Measurements from ENCODE around the gene ARHGAP5.

The ARHGAP5 gene, protein sequence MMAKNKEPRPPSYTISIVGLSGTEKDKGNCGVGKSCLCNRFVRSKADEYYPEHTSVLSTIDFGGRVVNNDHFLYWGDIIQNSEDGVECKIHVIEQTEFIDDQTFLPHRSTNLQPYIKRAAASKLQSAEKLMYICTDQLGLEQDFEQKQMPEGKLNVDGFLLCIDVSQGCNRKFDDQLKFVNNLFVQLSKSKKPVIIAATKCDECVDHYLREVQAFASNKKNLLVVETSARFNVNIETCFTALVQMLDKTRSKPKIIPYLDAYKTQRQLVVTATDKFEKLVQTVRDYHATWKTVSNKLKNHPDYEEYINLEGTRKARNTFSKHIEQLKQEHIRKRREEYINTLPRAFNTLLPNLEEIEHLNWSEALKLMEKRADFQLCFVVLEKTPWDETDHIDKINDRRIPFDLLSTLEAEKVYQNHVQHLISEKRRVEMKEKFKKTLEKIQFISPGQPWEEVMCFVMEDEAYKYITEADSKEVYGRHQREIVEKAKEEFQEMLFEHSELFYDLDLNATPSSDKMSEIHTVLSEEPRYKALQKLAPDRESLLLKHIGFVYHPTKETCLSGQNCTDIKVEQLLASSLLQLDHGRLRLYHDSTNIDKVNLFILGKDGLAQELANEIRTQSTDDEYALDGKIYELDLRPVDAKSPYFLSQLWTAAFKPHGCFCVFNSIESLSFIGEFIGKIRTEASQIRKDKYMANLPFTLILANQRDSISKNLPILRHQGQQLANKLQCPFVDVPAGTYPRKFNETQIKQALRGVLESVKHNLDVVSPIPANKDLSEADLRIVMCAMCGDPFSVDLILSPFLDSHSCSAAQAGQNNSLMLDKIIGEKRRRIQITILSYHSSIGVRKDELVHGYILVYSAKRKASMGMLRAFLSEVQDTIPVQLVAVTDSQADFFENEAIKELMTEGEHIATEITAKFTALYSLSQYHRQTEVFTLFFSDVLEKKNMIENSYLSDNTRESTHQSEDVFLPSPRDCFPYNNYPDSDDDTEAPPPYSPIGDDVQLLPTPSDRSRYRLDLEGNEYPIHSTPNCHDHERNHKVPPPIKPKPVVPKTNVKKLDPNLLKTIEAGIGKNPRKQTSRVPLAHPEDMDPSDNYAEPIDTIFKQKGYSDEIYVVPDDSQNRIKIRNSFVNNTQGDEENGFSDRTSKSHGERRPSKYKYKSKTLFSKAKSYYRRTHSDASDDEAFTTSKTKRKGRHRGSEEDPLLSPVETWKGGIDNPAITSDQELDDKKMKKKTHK (N-terminal part only)

GRCh38 chr14:32077081-32078022 is at the start of gene ARHGAP5:
TSS of gene ARHGAP5 (plus strand) at chr14:32077304. CDS start at chr14:32090670, 13,366 bp downstream.
- DNase-seq: peak; percentile 56

GRCh38 chr14:32028599-32028998 is 48.5 kb upstream of the ARHGAP5 start:
- DNase-seq: no peak

DNA sequence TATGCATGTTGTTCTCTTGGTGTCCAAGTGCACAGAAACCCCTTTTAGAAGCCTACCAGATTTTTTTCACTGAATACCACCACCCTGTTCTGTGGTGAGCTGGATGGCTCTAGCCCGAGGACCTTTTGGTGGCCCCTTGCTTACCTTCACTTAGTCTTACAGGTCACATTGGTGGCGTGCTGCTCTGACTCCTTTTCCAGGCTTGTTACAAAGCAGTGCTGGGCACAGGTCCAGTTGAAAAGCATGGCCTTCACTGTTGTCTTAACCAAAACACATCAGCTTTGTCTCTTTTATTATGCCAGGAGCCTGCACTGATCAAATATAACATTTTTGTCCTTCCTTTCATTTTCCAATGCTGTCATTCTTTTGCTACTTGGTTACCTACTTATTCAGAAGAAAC is 43.6 kb upstream of the ARHGAP5 start:
- no peak for DNase-seq

- no peak for DNase-seq
These were observed 38.2 kb upstream of the ARHGAP5 start for GRCh38 chr14:32038876-32039275.

- DNase-seq: no peak
These were observed 37.6 kb upstream of the ARHGAP5 start for GRCh38 chr14:32039401-32040030.

DNA sequence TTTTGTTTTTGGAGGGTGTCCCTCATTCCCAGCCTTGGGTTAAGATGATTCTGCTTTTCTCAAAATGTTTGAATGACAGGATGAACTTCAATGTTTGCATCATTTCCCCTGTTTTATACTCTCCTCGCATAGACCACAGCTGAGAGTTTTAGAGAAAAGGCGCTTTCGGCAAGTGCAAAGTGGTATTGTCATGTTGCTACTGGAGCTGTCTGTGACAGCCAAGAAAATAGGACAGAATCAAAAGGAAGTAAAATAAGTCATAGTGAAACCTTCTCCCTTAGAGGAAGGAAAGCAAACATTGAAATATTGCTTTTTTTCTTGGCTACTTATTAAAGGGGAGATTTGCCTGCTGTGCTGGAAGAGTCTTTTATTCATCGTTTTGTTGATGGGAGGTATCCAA is 33.5 kb upstream of the ARHGAP5 start:
- no peak for DNase-seq

GRCh38 chr14:32044454-32044853 is 32.6 kb upstream of the ARHGAP5 start:
- no peak for DNase-seq

DNA sequence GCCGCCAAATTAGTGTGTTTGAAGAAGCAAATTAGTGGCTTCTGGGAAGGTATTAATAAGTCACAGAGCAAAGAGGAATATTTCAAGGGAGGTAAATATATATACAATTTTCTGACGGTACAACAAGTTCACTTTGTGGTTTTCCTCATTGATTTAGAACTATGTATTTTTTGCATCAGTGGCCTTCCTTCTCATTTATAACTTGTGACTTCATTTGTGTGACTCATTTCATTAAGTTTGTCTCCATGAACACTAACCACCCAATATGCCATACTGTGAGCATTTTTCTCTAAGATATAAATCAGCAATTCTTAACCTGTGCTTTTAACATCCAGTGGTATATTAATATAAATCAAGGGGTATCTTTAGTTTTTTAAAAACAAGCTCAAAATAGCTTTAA is 29.3 kb upstream of the ARHGAP5 start:
- DNase-seq: no peak

GRCh38 chr14:32049361-32050088 is 27.6 kb upstream of the ARHGAP5 start:
- no peak for DNase-seq

DNA sequence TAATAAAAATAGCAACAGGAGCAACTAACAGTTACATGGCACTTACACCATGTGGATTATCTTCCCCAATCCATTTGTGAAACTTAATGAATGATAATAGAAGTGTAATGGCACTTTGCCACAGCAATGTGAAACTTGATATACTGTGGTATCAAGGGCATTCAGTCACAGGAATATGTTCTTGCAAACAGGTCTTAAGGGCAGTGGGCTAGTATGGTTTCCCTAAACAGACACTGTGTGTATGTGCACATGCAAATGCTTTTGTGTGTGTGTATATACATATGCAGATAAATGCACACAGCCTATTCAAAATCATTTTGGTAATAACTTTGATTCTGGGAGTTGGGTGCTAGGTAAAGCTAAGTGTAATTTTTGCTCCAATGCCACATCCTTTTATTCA is 26.2 kb upstream of the ARHGAP5 start:
- no peak for DNase-seq

DNA sequence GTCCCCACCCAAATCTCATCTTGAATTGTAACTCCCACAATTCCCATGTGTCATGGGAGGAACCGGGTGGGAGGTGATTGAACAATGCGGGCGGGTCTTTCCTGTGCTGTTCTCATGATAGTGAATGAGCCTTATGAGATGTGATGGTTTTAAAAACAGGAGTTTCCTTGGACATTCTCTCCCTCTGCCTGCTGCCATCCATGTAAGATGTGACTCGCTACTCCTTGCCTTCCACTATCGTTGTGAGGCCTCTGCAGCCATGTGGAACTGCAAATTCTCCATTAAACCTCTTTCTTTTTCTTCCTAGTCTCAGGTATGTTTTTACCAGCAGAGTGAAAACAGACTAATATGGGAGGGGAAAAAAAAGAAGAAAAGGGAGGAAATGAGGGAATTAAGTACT is 22.6 kb upstream of the ARHGAP5 start:
- DNase-seq: no peak

DNA sequence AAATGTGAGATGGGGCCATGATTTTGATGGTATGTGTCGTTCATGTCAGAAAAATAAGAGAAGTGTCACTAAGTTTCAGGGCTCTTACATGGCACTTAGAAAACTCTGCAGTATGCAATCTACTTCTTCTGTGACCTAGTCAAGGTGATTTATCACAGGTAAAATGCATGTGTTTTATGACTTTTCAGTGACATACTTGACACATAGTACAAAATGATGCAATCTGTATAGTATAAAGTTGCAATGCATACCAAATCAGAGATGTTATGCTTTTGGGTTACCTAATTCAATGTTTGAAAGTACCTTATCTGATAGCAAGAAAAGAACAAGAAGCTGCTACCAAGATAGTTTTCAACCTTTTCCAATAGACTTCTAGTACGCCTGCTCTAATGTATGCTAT is 21.9 kb upstream of the ARHGAP5 start:
- no peak for DNase-seq

- no peak for DNase-seq
These were observed 17.4 kb upstream of the ARHGAP5 start for GRCh38 chr14:32059702-32060101.

GRCh38 chr14:32064931-32065330 is 12.2 kb upstream of the ARHGAP5 start:
- DNase-seq: no peak

- no peak for DNase-seq
These were observed 8.4 kb upstream of the ARHGAP5 start for GRCh38 chr14:32068708-32069107.

DNA sequence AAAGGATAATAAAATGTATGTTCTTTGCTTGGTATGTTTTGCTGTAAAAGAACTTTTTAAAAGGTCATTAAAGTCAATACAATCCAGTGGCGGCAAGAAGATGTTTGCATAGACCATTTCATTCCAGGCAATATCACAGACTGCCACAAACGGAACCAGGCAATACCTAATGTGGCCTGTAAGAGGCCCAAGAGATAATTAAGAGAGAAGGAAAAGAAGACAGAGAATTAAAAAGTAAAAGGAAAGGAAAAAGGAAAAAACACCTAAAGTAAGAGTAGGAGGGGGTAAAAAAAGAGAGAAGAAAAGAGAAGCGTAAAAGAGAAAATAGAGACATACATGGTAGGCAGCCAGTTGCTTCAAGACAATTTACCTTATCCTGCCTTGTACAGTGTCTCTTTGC is 6.8 kb upstream of the ARHGAP5 start:
- DNase-seq: no peak

DNA sequence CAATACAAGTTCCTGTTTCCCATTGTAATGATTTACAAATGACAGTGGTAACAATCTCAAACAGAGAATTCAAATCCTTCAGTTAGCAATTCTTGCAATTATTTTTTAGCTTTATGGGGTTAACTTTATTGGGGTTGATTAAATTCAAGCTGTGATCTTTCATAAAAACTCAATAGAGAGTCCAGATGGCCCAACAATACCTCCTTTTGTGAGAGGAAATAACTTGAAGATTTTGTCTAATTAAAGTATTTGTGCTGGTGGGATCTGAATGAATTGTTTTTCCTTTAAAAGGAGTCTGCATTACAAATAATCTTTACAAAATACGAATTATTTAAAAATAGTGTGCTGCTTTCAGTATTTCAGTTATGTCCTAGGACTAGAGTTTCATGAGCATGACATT is 4.4 kb upstream of the ARHGAP5 start:
- no peak for DNase-seq

DNA sequence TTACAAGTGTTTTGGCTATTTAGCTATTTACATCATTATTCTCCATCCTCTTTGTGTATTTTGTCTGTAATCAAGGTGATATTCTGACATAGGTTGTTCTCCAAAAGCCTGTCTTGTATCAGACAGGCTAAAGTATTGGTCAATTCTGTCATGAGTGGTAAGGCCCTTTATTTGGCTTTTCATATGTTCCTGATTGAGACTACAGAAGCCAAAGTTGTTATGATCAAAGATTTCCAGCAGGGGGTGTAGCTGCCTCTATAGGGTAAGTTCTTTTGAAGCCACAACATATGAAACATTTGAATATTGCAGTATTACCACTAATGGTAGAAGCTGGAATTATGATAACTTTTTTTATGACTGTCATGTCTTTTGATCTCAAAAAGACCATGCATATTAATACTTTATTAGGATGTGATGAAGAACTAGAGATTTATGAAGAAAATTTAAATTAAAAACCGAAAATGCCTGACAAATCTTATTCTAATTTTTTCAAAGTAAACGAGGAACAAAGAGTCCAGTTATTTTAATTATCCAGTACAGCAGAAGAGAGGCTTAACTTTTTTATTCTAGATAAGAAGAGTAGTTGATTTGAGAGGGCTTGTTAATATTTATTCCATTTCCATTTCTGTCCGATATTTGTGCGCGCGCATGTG is 3.4 kb upstream of the ARHGAP5 start:
- peak; percentile 36 for DNase-seq

DNA sequence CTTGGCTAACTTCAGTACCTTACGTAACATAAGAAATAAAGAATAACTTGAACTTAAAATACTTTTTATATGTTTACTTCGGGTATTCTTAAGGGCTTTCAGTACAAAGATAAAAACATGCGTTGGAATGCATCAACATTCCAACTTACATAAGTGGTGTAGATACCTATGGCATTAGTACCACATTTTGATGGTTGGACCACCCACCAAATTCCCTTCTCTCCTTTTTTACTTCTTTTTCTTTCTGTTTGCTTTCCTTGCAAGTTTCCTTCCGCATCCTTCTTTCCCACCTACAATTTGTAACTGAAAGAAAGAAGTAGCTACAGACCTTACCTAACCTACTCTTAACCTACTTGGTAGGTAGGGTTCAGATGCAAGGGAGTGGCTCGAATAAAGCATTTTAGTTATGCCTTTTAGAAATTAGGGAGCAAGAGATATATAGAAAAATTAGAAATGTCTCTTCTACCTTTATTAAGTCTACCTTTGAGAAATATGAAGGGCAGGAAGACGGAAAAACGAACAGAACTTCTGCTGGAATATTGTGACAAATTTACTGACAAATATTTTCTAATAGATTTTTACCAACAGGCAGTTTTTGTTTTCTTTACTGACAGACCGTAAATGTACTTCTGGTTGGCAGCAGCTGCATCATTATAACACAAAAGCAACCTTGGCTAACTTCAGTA is 2.1 kb upstream of the ARHGAP5 start:
- no peak for DNase-seq

Data from activated T-cell treated with anti-CD3 and anti-CD28 coated beads for 4 hours (primary cell).